HAP-1 (cell line): ENCODE data around the gene BEST2.

ENCODE experiments used
- DNase-seq, 2 experiments: peaks; one replicate each; pipeline ENCODE4 v3.0.0-alpha.2; 2016 to 2020; ENCODE audit warnings: low spot score in 2 of 2
- H3K27me3 ChIP-seq: fragments of 250-450 bp; sonication (Bioruptor Pico); 2 replicates; pipeline ENCODE4 v1.5.1; 2020; ENCODE audit warnings: low read depth, mild to moderate bottlenecking, moderate library complexity
- H3K36me3 ChIP-seq: fragments of 250-450 bp; sonication (Bioruptor Pico); replicated peaks from 2 replicates; pipeline ENCODE4 v1.5.1; 2020; ENCODE audit warnings: mild to moderate bottlenecking
- H3K4me1 ChIP-seq: fragments of 250-450 bp; sonication (Bioruptor Pico); 2 replicates; pipeline ENCODE4 v1.5.1; 2020; ENCODE audit warnings: mild to moderate bottlenecking
- H3K4me3 ChIP-seq: fragments of 250-450 bp; sonication (Bioruptor Pico); 2 replicates; pipeline ENCODE4 v1.5.1; 2020; ENCODE audit warnings: mild to moderate bottlenecking, moderate library complexity
- H3K9me3 ChIP-seq: fragments of 250-450 bp; sonication (Bioruptor Pico); 2 replicates; pipeline ENCODE4 v1.5.1; 2020; ENCODE audit warnings: mild to moderate bottlenecking, moderate library complexity
- in situ Hi-C: fragments of 300-500 bp; cut with MboI; formaldehyde crosslinking; loops from 3 replicates; pipeline ENCODE4 v1.14.3; 2020; ENCODE audit warnings: low sequenced_read_pairs, inconsistent platforms, mixed read lengths

Gene BEST2

GRCh38 chr19:12789098-12789903, 37.7 kb downstream of the BEST2 start:
- Histone ChIP-seq H3K27me3 (no peaks in the 10 kb centered on the region), H3K4me1 (peaks cover 21% of the 10 kb centered on the region), H3K9me3 (no peaks in the 10 kb centered on the region), H3K4me3 (peak overlapping the region; percentile 59), H3K36me3 (no peaks in the 10 kb centered on the region; the same call in 1 of the 2 replicates)
- DNase-seq: no peak
- in situ Hi-C loops: no loop called here

DNA sequence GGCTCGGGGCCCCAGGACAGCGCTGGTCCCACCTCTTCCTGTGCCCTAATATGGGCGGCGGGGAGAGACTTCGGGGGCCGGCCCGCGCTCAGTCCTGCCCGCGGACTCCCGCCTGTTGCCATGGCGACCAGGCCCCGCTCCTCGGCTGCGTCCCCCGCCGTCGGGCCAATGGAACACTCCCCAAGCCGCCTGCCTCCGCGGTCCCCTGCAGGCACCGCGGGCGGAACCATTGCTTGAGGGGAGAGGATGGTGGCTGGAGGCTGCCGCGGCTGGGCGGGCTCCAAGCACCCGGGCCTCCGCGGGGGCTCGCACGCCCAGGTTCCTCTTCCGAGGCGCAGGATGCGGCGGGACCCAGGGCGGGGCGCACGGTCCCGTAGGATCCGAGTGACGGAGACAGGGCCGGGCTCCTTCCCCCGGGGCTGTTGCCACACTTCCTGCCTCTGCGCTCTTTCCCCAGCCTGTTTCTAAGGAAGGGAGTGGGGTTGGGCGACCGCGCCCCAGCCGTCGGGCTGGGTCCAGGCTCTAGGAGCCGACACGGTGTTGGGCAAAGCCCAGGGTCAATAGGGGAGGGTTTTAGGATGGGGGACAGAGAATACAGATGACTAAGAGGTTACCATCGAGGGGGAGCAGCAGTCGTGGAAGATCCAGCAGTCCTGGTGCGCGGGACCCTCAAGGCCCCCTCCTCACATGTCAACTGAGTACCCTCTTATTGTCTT, 38.5 kb downstream of the BEST2 start:
- Histone ChIP-seq H3K4me3 (peak overlapping the region; percentile 59), H3K4me1 (peaks cover 21% of the 10 kb centered on the region), H3K9me3 (no peaks in the 10 kb centered on the region), H3K27me3 (no peaks in the 10 kb centered on the region), H3K36me3 (no peaks in the 10 kb centered on the region; the same call in 1 of the 2 replicates)
- in situ Hi-C loops: no loop called here
- peak; percentile 84 to 96 for DNase-seq

DNA sequence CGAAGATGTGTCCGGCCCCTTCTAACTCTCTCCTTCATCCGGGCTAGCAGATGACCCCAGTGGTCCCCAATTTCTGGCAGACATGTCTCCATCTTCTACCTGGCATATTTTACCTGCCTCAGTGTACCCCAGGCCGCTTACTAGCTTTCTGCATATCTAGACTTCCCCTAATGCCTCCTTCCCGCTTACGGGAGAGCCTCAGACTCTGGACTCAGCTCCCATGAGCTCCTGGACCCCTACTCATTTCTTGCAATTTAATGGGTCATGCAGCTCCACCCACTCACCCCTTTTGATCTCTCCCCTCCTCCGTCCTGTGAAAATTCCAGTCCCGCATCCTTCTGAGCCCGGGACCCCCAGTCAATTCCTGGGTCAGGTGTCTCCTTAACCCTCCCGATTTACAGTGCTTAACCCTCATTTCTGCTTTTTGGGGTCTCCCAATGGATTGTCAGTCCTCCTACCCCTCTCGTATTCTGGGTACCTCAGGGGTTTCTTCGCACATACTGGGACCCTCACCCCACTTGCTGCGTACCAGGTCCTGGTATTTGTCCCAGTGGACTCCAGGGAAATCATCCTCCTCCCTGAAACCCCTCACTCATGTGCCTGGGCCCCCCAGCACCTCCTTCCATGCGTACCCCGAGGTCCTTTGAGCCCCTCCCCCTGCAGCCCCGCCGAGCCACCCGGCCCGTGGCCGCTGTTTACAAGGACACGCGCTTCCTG, 39.2 kb downstream of the BEST2 start:
- Histone ChIP-seq H3K27me3 (no peaks in the 10 kb centered on the region), H3K4me1 (peaks cover 21% of the 10 kb centered on the region), H3K9me3 (no peaks in the 10 kb centered on the region), H3K36me3 (no peaks in the 10 kb centered on the region; the same call in 1 of the 2 replicates), H3K4me3 (peak overlapping the region; percentile 59)
- DNase-seq: no peak
- in situ Hi-C loops: no loop called here

- Histone ChIP-seq H3K36me3 (peaks cover 1% of the 10 kb centered on the region), H3K4me1 (peaks cover 21% of the 10 kb centered on the region), H3K9me3 (no peaks in the 10 kb centered on the region), H3K4me3 (peak within 1 kb of the TSS; percentile 59), H3K27me3 (no peaks in the 10 kb centered on the region)
- in situ Hi-C loops: no loop called here
- peak; percentile 82 to 95 for DNase-seq
Observed at GRCh38 chr19:12791345-12792050, 39.9 kb downstream of the BEST2 start, which contains the start of gene JUNB. TSS of gene JUNB (plus strand) at chr19:12791486. CDS start at chr19:12791772, 286 bp downstream.

DNA sequence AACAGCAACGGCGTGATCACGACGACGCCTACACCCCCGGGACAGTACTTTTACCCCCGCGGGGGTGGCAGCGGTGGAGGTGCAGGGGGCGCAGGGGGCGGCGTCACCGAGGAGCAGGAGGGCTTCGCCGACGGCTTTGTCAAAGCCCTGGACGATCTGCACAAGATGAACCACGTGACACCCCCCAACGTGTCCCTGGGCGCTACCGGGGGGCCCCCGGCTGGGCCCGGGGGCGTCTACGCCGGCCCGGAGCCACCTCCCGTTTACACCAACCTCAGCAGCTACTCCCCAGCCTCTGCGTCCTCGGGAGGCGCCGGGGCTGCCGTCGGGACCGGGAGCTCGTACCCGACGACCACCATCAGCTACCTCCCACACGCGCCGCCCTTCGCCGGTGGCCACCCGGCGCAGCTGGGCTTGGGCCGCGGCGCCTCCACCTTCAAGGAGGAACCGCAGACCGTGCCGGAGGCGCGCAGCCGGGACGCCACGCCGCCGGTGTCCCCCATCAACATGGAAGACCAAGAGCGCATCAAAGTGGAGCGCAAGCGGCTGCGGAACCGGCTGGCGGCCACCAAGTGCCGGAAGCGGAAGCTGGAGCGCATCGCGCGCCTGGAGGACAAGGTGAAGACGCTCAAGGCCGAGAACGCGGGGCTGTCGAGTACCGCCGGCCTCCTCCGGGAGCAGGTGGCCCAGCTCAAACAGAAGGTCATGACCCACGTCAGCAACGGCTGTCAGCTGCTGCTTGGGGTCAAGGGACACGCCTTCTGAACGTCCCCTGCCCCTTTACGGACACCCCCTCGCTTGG, 40.7 kb downstream of the BEST2 start:
- peaks cover 21% of the 10 kb centered on the region for H3K4me1 ChIP-seq
- peak overlapping the region; percentile 59 for H3K4me3 ChIP-seq
- peaks cover 9% of the 10 kb centered on the region for H3K36me3 ChIP-seq
- peak; percentile 64 to 84 for DNase-seq
- H3K9me3 ChIP-seq: no peaks in the 10 kb centered on the region; the same call in 1 of the 2 replicates
- H3K27me3 ChIP-seq: no peaks in the 10 kb centered on the region
- in situ Hi-C loops: no loop called here

- in situ Hi-C loops: no loop called here
- Histone ChIP-seq H3K36me3 (peaks cover 10% of the 10 kb centered on the region), H3K4me3 (peak overlapping the region; percentile 59), H3K27me3 (no peaks in the 10 kb centered on the region), H3K4me1 (peaks cover 21% of the 10 kb centered on the region), H3K9me3 (no peaks in the 10 kb centered on the region; the same call in 1 of the 2 replicates)
- no peak for DNase-seq
Observed at GRCh38 chr19:12792853-12793289, 41.3 kb downstream of the BEST2 start.

GRCh38 chr19:12793290-12794195, 42.0 kb downstream of the BEST2 start:
- Histone ChIP-seq H3K27me3 (no peaks in the 10 kb centered on the region), H3K9me3 (no peaks in the 10 kb centered on the region; the same call in 1 of the 2 replicates), H3K4me3 (peak overlapping the region; percentile 59), H3K36me3 (peaks cover 10% of the 10 kb centered on the region), H3K4me1 (peaks cover 21% of the 10 kb centered on the region)
- in situ Hi-C loops: no loop called here
- DNase-seq: peak; percentile 88 to 93

- in situ Hi-C loops: no loop called here
- Histone ChIP-seq H3K36me3 (peaks cover 18% of the 10 kb centered on the region), H3K4me1 (peaks cover 13% of the 10 kb centered on the region), H3K4me3 (peak overlapping the region; percentile 59), H3K27me3 (no peaks in the 10 kb centered on the region), H3K9me3 (no peaks in the 10 kb centered on the region; the same call in 1 of the 2 replicates)
- DNase-seq: no peak
Observed at GRCh38 chr19:12794196-12794941, 42.8 kb downstream of the BEST2 start.

DNA sequence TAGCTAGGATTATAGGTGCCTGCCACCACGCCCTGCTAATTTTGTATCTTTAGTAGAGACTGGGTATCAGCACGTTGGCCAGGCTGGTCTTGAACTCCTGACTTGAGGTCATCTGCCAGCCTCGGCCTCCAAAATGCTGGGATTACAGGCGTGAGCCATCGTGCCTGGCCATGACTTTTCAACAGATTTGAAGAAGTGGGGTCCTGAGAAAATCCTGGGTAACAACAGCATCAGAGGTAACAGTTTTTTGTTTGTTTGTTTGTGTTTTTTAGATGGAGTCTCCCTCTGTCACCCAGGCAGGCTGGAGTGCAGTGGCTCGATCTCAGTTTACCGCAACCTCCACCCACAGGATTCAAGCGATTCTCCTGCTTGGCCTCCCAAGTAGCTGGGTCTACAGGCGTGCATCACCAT, 43.4 kb downstream of the BEST2 start:
- peaks cover 24% of the 10 kb centered on the region for H3K36me3 ChIP-seq
- in situ Hi-C loops: no loop called here
- H3K27me3 ChIP-seq: no peaks in the 10 kb centered on the region
- H3K9me3 ChIP-seq: no peaks in the 10 kb centered on the region; the same call in 1 of the 2 replicates
- peaks cover 13% of the 10 kb centered on the region for H3K4me1 ChIP-seq
- DNase-seq: no peak
- no peak overlapping the region for H3K4me3 ChIP-seq

- in situ Hi-C loops: no loop called here
- H3K4me3 ChIP-seq: no peak overlapping the region
- no peaks in the 10 kb centered on the region for H3K27me3 ChIP-seq
- peak; percentile 86 to 88 for DNase-seq
- no peaks in the 10 kb centered on the region; the same call in 1 of the 2 replicates for H3K9me3 ChIP-seq
- peaks cover 10% of the 10 kb centered on the region for H3K4me1 ChIP-seq
- H3K36me3 ChIP-seq: peaks cover 35% of the 10 kb centered on the region
Observed at GRCh38 chr19:12796146-12797071, 44.8 kb downstream of the BEST2 start.
